GM18511 (cell line): Measurements from ENCODE around the gene MEAF6.
"Not testable (repeated sequence)": the region's sequence is repeated elsewhere in the genome, so short reads cannot be mapped to it uniquely, and the experiment has no call there.

Source experiments
- ATAC-seq: cut with Tn5 transposase; IDR thresholded peaks from one replicate; pipeline ENCODE4 v1.9.1; 2021; ENCODE audit warnings: mild to moderate bottlenecking, moderate library complexity; ENCODE audit not compliant: unreplicated experiment

MEAF6 gene

GRCh38 chr1:37532418-37533156, 18.0 kb upstream of the MEAF6 start:
- not testable (repeated sequence) for ATAC-seq

- not testable (repeated sequence) for ATAC-seq
Measured at GRCh38 chr1:37529888-37530287, 15.3 kb upstream of the MEAF6 start.

- ATAC-seq = no peak
Measured at GRCh38 chr1:37519613-37520012, 5.0 kb upstream of the MEAF6 start.

- not testable (repeated sequence) for ATAC-seq
Measured at GRCh38 chr1:37518929-37519328, 4.4 kb upstream of the MEAF6 start.

GRCh38 chr1:37518241-37518640, 3.7 kb upstream of the MEAF6 start:
- ATAC-seq = not testable (repeated sequence)

GRCh38 chr1:37517569-37517968, 3.0 kb upstream of the MEAF6 start:
- no peak for ATAC-seq

- no peak for ATAC-seq
Measured at GRCh38 chr1:37515185-37516034, 844 bp upstream of the MEAF6 start.

GRCh38 chr1:37513795-37514349, 694 bp downstream of the MEAF6 start:
- peak; percentile 55 for ATAC-seq

- ATAC-seq = no peak
Measured at GRCh38 chr1:37509181-37509580, 5.4 kb downstream of the MEAF6 start.

- ATAC-seq = no peak
Measured at GRCh38 chr1:37506740-37507139, 7.8 kb downstream of the MEAF6 start.

- not testable (repeated sequence) for ATAC-seq
Measured at GRCh38 chr1:37502791-37503190, 11.8 kb downstream of the MEAF6 start.

GRCh38 chr1:37502104-37502503, 12.5 kb downstream of the MEAF6 start:
- ATAC-seq = no peak

GRCh38 chr1:37501661-37502060, 12.9 kb downstream of the MEAF6 start:
- ATAC-seq = no peak

GRCh38 chr1:37498872-37499617, 15.5 kb downstream of the MEAF6 start:
- no peak for ATAC-seq

- ATAC-seq = no peak
Measured at GRCh38 chr1:37497832-37498231, 16.7 kb downstream of the MEAF6 start.

- no peak for ATAC-seq
Measured at GRCh38 chr1:37495875-37496274, 18.7 kb downstream of the MEAF6 start.

GRCh38 chr1:37493336-37494098, 21.0 kb downstream of the MEAF6 start:
- no peak for ATAC-seq

- no peak for ATAC-seq
Measured at GRCh38 chr1:37487619-37487984, 27.0 kb downstream of the MEAF6 start.

GRCh38 chr1:37486680-37487618, 27.6 kb downstream of the MEAF6 start:
- no peak for ATAC-seq
